GM12872 (cell line): Measurements from ENCODE around the gene NTRK3.

Experiments used
- TF ChIP-seq, protein P1 (sequence below): IDR thresholded peaks from 3 replicates; pipeline ENCODE4 v1.5.1; 2011; ENCODE audit warnings: low read depth, mild to moderate bottlenecking, low read length, moderate library complexity; ENCODE audit not compliant: insufficient read depth

The NTRK3 gene

DNA sequence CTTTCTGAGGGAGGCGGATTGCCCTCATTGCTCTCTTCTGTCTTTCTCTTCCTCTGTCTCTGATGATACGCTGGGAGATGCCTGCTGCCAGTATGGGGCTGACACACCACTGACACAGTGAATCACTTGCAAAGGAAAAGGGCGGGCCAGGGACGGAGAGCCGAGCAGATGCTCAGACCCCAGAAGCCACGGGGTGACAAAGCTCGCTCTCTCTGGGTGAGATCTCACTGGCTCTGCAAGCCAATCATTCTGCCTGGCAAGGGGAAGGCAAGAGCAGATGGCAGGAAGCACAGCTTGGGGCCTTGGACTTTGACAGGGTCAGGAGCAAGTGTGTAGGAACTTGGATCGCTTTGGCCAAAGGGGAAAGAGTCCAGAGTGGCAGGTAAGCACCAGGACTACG is 198.7 kb downstream of the NTRK3 start:
- TF ChIP-seq, protein P1, sequence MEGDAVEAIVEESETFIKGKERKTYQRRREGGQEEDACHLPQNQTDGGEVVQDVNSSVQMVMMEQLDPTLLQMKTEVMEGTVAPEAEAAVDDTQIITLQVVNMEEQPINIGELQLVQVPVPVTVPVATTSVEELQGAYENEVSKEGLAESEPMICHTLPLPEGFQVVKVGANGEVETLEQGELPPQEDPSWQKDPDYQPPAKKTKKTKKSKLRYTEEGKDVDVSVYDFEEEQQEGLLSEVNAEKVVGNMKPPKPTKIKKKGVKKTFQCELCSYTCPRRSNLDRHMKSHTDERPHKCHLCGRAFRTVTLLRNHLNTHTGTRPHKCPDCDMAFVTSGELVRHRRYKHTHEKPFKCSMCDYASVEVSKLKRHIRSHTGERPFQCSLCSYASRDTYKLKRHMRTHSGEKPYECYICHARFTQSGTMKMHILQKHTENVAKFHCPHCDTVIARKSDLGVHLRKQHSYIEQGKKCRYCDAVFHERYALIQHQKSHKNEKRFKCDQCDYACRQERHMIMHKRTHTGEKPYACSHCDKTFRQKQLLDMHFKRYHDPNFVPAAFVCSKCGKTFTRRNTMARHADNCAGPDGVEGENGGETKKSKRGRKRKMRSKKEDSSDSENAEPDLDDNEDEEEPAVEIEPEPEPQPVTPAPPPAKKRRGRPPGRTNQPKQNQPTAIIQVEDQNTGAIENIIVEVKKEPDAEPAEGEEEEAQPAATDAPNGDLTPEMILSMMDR: no peak

DNA sequence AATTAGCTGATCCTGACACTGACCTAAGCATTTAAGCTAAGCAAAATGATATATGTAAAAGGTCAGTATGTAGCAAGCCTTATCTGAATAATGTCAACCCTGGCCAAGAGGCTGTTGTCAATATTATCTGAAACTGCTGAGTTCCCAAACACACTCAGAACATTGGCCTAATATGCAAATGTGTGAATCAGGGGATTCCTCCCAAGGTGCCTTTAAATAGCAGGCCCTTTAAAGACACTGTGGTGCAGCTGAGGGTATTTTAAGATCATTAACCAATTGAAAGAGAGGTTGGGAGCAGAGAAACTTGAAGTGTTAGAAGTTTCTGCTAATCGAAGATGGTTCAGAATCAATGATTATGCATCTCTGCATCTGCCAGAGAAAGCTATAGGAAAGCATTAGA is 207.0 kb downstream of the NTRK3 start:
- TF ChIP-seq, protein P1: no peak

- TF ChIP-seq, protein P1: no peak
Measured at GRCh38 chr15:88048755-88049154, 207.8 kb downstream of the NTRK3 start.

DNA sequence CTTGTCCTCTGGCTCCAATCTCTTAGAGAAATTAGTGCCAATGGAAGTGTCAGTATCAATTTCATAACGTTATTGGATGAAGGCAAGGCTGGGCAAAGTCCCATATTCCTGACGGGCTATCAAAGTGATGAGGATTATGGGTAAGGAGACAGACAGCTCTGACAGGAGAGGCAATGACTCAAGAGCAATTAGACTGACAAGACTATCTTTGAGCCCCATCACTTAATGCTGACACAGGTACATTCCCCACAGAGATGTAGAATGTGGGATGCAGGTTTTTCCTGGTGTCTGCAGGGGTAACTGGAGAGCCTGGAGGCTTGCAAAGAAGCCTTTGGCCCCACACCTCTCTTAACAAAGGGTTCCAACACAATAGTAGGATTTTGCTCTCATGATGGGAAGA is 208.3 kb downstream of the NTRK3 start:
- TF ChIP-seq, protein P1: no peak

GRCh38 chr15:88046576-88047129 is 209.9 kb downstream of the NTRK3 start:
- TF ChIP-seq, protein P1: no peak

- TF ChIP-seq, protein P1: no peak
Measured at GRCh38 chr15:88043396-88043795, 213.1 kb downstream of the NTRK3 start.

DNA sequence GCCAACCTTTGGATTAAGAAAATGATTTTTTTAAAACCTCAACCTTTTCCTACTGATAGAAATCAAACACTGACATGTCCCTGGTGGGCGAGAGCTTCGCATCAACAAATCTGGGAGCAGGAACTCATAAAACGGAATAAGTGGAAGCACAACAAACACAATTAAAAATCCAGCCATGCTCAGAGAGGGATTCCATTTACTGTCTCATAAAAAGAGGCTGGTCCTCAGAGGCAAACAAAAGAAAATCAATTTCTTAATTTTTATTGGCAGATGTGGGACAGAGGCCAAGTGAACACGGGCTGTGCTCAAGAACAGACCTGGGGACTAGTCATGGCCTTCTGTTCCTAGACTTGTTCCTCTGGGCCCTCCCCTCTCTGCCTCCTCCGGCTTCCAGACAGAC is 214.5 kb downstream of the NTRK3 start:
- TF ChIP-seq, protein P1: no peak

- TF ChIP-seq, protein P1: no peak
Measured at GRCh38 chr15:88040516-88040915, 216.0 kb downstream of the NTRK3 start.
